GM12873 (cell line): ENCODE results near the gene HES5.

Experiments used
- TF ChIP-seq, protein P1 (sequence below): IDR thresholded peaks from 2 replicates; pipeline ENCODE4 v1.5.1; 2012; ENCODE audit warnings: low read depth, mild to moderate bottlenecking, moderate library complexity, low read length, control low read depth; ENCODE audit not compliant: insufficient read depth; ENCODE audit errors: missing control alignments

Gene HES5

GRCh38 chr1:2529784-2530512 lies at the start of gene HES5:
HES5 (minus strand) TSS chr1:2530263; CDS start chr1:2530164, 99 bp downstream.
- TF ChIP-seq, protein P1, sequence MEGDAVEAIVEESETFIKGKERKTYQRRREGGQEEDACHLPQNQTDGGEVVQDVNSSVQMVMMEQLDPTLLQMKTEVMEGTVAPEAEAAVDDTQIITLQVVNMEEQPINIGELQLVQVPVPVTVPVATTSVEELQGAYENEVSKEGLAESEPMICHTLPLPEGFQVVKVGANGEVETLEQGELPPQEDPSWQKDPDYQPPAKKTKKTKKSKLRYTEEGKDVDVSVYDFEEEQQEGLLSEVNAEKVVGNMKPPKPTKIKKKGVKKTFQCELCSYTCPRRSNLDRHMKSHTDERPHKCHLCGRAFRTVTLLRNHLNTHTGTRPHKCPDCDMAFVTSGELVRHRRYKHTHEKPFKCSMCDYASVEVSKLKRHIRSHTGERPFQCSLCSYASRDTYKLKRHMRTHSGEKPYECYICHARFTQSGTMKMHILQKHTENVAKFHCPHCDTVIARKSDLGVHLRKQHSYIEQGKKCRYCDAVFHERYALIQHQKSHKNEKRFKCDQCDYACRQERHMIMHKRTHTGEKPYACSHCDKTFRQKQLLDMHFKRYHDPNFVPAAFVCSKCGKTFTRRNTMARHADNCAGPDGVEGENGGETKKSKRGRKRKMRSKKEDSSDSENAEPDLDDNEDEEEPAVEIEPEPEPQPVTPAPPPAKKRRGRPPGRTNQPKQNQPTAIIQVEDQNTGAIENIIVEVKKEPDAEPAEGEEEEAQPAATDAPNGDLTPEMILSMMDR, result no peak

DNA sequence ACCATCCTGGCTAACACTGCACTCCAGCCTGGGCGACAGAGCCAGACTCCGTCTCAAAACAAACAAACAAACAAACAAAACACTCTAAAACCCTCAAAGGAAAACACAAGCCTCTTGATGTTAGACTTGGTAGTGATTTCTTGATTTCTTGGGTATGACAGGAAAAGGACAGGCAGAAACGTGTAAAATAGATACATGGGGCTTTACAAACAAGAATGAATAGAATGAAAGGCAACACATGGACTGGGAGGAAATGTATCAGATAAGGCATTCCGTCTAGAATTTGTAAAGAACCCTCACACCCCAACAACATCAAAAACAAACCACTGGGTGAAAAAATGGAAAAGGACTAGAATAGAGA lies 48.7 kb upstream of the HES5 start:
- TF ChIP-seq, protein P1, result no peak

- TF ChIP-seq, protein P1, result no peak
Measured at GRCh38 chr1:2575801-2576663, 46.0 kb upstream of the HES5 start.

DNA sequence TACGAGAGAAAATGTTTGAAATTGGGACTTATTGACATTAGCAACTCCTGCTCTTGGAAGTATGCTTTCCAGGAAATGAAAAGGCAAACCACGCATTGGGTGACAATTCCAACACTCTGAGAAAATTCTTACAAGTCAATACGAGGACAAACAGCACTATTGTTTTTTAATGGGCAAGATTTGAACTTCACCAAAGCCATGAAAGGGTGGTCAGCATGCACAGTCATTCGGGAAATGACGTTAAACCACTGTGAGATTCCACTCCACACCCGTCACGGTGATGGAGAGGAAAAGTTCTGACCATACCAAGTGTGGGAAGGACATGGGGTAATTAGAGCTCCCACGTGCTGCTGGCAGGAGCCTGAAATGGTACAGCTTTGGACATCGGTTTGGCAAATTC lies 44.3 kb upstream of the HES5 start:
- TF ChIP-seq, protein P1, result no peak

DNA sequence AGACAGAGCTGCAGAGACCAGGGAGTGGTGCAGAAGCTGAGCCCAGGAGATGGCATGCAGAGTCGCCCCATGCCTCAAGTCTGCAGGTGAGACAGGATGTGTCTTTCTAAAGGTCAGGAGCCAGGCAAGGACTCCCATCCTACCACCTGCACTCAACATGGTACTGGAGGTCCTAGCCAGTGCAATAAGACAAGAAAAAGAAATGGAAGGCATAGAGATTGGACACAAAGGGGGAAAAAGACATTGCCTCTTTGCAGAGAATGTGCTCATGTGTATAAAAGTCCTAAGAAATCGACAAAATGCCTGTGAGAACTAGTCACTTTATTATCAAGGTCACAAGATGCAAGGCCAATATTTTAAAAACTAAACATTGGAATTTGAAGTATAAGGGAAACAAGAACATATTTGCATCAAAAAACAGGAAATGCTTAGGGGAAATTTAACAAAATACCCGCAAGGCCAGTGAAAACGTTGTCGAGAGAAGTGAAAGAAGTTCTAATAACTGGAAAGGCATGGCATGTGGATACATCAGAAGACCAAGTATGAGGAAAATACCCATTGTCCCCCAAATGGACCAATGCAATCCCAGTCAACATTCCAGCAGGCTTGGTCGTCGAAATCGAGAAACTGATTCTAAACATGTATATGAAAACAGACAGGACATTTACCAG lies 43.3 kb upstream of the HES5 start:
- TF ChIP-seq, protein P1, result no peak

GRCh38 chr1:2571348-2571747 lies 41.3 kb upstream of the HES5 start:
- TF ChIP-seq, protein P1, result no peak

DNA sequence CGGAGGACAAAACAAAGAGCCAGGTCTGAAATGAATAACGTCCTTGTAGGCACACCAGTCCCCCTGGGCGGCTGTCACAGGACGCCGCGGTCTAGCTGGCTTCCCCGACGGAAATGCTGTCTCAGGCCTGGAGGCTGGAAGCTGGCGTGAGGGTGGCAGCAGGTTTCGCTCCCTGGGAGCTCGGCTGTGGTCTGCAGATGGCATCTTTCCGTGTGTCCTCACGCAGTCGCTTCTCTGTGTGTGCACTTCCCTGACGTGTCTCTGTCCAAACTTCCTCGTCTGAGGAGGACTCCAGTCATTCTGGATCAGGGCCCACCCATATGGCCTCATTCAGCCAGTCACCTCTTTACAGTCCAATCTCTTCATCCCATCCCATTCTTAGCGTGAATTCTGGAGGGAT lies 40.3 kb upstream of the HES5 start:
- TF ChIP-seq, protein P1, result no peak
